CD8-positive, alpha-beta memory T cell (primary cell): ENCODE results near the gene KLC1. TPM values are rescaled to one million over a fixed set of nuclear protein-coding genes. Genes with fewer than 3 reads are reported as not detected.
"Not testable (repeated sequence)": the region's sequence is repeated elsewhere in the genome, so short reads cannot be mapped to it uniquely, and the experiment has no call there.

Source experiments
- CTCF ChIA-PET: fragments of 350-600 bp; sonication (Branson Sonifier 250); formaldehyde crosslinking; loops from one replicate; lab custom pipeline; 2021; ENCODE audit warnings: antibody characterized with exemption; lab: Charles Lee
- POLR2A ChIA-PET: fragments of 350-600 bp; sonication (Branson Sonifier 250); formaldehyde crosslinking; loops from one replicate; lab custom pipeline; 2021; ENCODE audit warnings: antibody characterized with exemption; lab: Charles Lee
- DNase-seq, 5 donors: peaks; one replicate each; pipeline versions ENCODE4 v3.0.0 to v3.0.0-alpha.2; 2020 to 2022; ENCODE audit warnings: mixed read lengths in 1 of 5
- H3K27ac ChIP-seq: one replicate; pipeline ENCODE4 v1.7.0; 2013; ENCODE audit warnings: low read depth, mild to moderate bottlenecking, low read length, moderate library complexity
- H3K27me3 ChIP-seq: 2 replicates; pipeline ENCODE4 v1.7.0; 2013; ENCODE audit warnings: low read length, mild to moderate bottlenecking; ENCODE audit not compliant: insufficient read depth, poor library complexity, severe bottlenecking
- H3K36me3 ChIP-seq: 2 replicates; pipeline ENCODE4 v1.7.0; 2013; ENCODE audit warnings: mild to moderate bottlenecking, low read length, moderate library complexity; ENCODE audit not compliant: insufficient read depth
- H3K4me1 ChIP-seq: 2 replicates; pipeline ENCODE4 v1.7.0; 2013; ENCODE audit warnings: mild to moderate bottlenecking, low read length, moderate library complexity; ENCODE audit not compliant: insufficient read depth
- H3K4me3 ChIP-seq: 2 replicates; pipeline ENCODE4 v1.7.0; 2013; ENCODE audit warnings: mild to moderate bottlenecking, low read length
- H3K9me3 ChIP-seq: 2 replicates; pipeline ENCODE4 v1.7.0; 2013; ENCODE audit warnings: mild to moderate bottlenecking, low read length
- H3K27ac Mint-ChIP-seq, 8 donors: one replicate each; pipeline ENCODE4 v1.8.0; 2020 to 2021; ENCODE audit warnings: mixed read lengths in 8 of 8, mild to moderate bottlenecking in 6 of 8, inconsistent platforms in 3 of 8, moderate library complexity in 3 of 8
- H3K27me3 Mint-ChIP-seq, 2 donors: one replicate each; pipeline ENCODE4 v1.8.0; 2020 to 2021; ENCODE audit warnings: mixed read lengths in 2 of 2, mild to moderate bottlenecking in 1 of 2, moderate library complexity in 1 of 2
- H3K36me3 Mint-ChIP-seq, 3 donors: one replicate each; pipeline ENCODE4 v1.8.0; 2020 to 2021; ENCODE audit warnings: mixed read lengths in 3 of 3, inconsistent platforms in 1 of 3, mild to moderate bottlenecking in 1 of 3
- H3K4me1 Mint-ChIP-seq, 3 donors: one replicate each; pipeline ENCODE4 v1.8.0; 2020 to 2021; ENCODE audit warnings: mixed read lengths in 3 of 3, inconsistent platforms in 1 of 3, mild to moderate bottlenecking in 1 of 3
- H3K4me3 Mint-ChIP-seq, 7 donors: one replicate each; pipeline ENCODE4 v1.8.0; 2020 to 2021; ENCODE audit warnings: mixed read lengths in 7 of 7, mild to moderate bottlenecking in 6 of 7, moderate library complexity in 4 of 7, inconsistent platforms in 2 of 7
- H3K9me3 Mint-ChIP-seq, 5 donors: one replicate each; pipeline ENCODE4 v1.8.0; 2020 to 2022; ENCODE audit warnings: mixed read lengths in 5 of 5, mild to moderate bottlenecking in 3 of 5, moderate library complexity in 2 of 5, inconsistent platforms in 1 of 5
- polyA plus RNA-seq: library from polyadenylated mRNA; unstranded; fragments of 300-500 nt; fragmentation: Illumina TruSeq; gene quantifications from one replicate; pipeline ENCODE4 v1.2.3, GENCODE V29; 2021
- total RNA-seq, 2 experiments: library from RNA; stranded (reverse); gene quantifications; one replicate each; pipeline ENCODE4 v1.2.3, GENCODE V29; 2021

Gene KLC1
- total and polyA plus RNA-seq, 3 experiments from 2014 or later = 92.0 to 143 (median 141) TPM

DNA sequence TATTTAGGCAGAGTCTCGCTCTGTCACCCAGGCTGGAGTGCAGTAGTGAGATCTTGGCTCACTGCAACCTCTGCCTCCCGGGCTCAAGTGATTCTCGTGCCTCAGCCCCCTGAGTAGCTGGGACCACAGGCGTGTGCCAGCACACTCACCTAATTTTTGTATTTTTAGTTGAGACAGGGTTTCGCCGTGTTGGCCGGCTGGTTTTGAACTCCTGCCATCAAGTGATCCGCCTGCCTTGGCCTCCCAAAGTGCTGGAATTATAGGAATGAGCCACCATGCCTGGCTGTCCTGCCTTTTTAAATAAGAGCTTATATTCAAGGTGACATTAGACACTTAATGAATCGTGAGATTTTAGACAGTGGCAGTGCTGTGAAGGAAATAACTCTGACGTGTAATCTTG lies 24.3 kb downstream of the KLC1 start:
- H3K9me3 ChIP-seq, H3K4me3 ChIP-seq, H3K4me1 ChIP-seq, POLR2A ChIA-PET, DNase-seq, H3K27ac ChIP-seq, H3K9me3 Mint-ChIP-seq, H3K27me3 ChIP-seq, H3K27me3 Mint-ChIP-seq: not testable (repeated sequence)
- Mint-ChIP-seq H3K36me3 (peaks cover 4 to 56% (median 6%) of the 10 kb centered on the region in 3 donors), H3K4me3 (peak overlapping the region in 1 of 7 donors; percentile 32), H3K4me1 (peaks cover 24 to 42% (median 25%) of the 10 kb centered on the region in 3 donors), H3K27ac (peak overlapping the region in 1 of 8 donors; percentile 37)
- H3K36me3 ChIP-seq = peaks cover 41% of the 10 kb centered on the region
- CTCF ChIA-PET = interaction anchor here (1.0 kb wide), 1 partner anchor 59 kb away, joined by 3 read pairs; no protein-coding TSS in a partner anchor

DNA sequence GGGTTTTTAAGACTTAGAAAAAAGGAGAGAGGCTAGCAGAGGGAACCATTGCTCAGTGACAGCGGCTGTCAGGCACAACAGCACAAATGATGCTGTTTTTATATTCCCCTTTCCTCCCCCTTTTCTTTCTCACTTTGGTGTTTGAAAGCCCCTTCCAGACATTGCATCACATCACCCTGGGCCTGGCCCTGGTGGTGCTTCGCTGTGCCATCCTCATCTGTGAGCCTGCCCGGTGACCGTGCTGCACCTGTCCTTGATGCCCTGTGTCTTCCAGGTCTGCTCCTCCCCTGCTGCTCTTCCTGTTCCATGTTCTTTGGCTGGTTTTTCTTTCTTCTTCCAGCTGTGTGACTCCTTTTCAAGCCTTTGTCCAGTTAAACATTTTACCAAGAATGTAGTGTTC lies 24.8 kb downstream of the KLC1 start:
- no peaks in the 10 kb centered on the region for H3K9me3 Mint-ChIP-seq
- CTCF ChIA-PET = no interaction called here
- no peak for DNase-seq
- H3K27me3 Mint-ChIP-seq = peaks cover 0 to 2% of the 10 kb centered on the region in 2 donors
- no peak overlapping the region for H3K4me3 Mint-ChIP-seq
- peaks cover 4 to 58% (median 6%) of the 10 kb centered on the region in 3 donors for H3K36me3 Mint-ChIP-seq
- POLR2A ChIA-PET = no interaction called here
- Histone ChIP-seq H3K36me3 (peaks cover 41% of the 10 kb centered on the region), H3K27ac (no peak overlapping the region), H3K9me3 (no peaks in the 10 kb centered on the region), H3K4me3 (no peak overlapping the region), H3K4me1 (no peaks in the 10 kb centered on the region), H3K27me3 (no peaks in the 10 kb centered on the region)
- H3K27ac Mint-ChIP-seq = peak overlapping the region in 4 of 8 donors; percentile 4 to 66 (median 24)
- peaks cover 23 to 40% (median 25%) of the 10 kb centered on the region in 3 donors for H3K4me1 Mint-ChIP-seq

GRCh38 chr14:103654619-103655018 lies 25.6 kb downstream of the KLC1 start:
- Mint-ChIP-seq H3K36me3 (peaks cover 4 to 62% (median 11%) of the 10 kb centered on the region in 3 donors), H3K4me1 (peaks cover 24 to 37% (median 25%) of the 10 kb centered on the region in 3 donors), H3K27me3 (peaks cover 0 to 2% of the 10 kb centered on the region in 2 donors), H3K9me3 (no peaks in the 10 kb centered on the region), H3K27ac (peak overlapping the region in 4 of 8 donors; percentile 37 to 82 (median 68)), H3K4me3 (no peak overlapping the region)
- H3K9me3 ChIP-seq = no peaks in the 10 kb centered on the region
- H3K4me1 ChIP-seq = no peaks in the 10 kb centered on the region
- ChIA-PET POLR2A (no interaction called here), CTCF (no interaction called here)
- no peaks in the 10 kb centered on the region for H3K27me3 ChIP-seq
- no peak overlapping the region for H3K27ac ChIP-seq
- H3K36me3 ChIP-seq = peaks cover 45% of the 10 kb centered on the region
- no peak overlapping the region for H3K4me3 ChIP-seq
- no peak for DNase-seq

DNA sequence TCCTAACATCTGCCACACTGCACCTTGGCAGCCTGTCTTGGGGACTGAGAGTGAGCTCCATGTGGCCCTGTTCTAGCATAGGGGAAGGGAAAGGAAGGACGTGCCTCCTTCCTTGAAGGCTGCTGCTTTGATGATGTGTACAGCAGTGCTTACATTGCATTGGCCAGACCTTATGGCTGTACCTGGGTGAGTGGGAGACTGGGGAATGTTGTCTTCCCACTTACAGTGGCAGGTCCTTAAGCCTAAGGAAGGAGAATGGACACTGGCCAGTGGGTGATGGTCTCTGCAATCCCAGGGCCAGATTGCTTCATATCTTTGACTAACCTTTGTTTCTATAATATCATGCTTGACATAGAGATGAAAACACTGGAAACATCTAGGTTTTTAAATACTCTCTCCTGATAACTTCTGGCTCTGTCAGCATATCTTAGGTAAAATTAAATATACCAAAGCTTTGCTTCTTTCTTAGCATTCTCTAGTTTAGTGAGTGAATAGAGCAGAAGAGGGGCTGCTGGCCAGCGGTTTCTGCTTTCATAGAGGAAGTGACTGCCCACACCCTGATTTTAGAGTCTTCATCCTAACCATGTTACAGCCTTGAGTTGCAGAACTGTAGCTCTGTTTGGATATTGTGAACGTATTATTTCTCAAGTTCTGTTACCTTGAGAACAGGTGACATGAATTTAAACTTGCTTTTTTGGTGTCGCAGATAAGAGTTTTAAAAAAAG lies 27.2 kb downstream of the KLC1 start:
- no peaks in the 10 kb centered on the region for H3K4me1 ChIP-seq
- Mint-ChIP-seq H3K9me3 (no peaks in the 10 kb centered on the region), H3K36me3 (peaks cover 4 to 72% (median 12%) of the 10 kb centered on the region in 3 donors), H3K4me1 (peaks cover 19 to 30% (median 19%) of the 10 kb centered on the region in 3 donors), H3K4me3 (no peak overlapping the region), H3K27me3 (peaks cover 0 to 2% of the 10 kb centered on the region in 2 donors), H3K27ac (peak overlapping the region in 3 of 8 donors; percentile 43 to 68 (median 58))
- peaks cover 52% of the 10 kb centered on the region for H3K36me3 ChIP-seq
- ChIA-PET POLR2A (no interaction called here), CTCF (no interaction called here)
- no peaks in the 10 kb centered on the region for H3K27me3 ChIP-seq
- no peak overlapping the region for H3K4me3 ChIP-seq
- no peak overlapping the region for H3K27ac ChIP-seq
- H3K9me3 ChIP-seq = no peaks in the 10 kb centered on the region
- no peak for DNase-seq

DNA sequence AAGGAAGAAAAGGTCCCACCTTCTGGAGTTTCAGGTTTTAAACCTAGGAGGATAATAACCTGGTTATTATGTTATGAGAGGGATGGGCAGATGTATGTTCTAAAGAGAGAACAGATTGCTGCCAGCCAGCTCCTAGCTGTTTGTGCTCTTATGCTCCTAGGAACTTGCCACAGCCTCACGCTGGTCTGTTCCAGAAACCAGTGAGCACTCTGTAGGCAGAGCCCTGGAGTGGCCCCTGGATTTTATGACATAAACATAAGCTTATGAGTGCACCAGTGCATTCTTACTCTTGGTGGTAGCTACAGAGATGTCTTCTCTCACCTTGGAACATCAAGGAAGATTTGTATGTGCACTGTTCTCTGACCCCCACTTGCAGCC lies 27.7 kb downstream of the KLC1 start:
- no peak for DNase-seq
- H3K27ac ChIP-seq = no peak overlapping the region
- POLR2A ChIA-PET = no interaction called here
- H3K27me3 ChIP-seq = no peaks in the 10 kb centered on the region
- no peaks in the 10 kb centered on the region for H3K4me1 ChIP-seq
- peaks cover 57% of the 10 kb centered on the region for H3K36me3 ChIP-seq
- CTCF ChIA-PET = no interaction called here
- H3K4me3 Mint-ChIP-seq = no peak overlapping the region
- H3K9me3 ChIP-seq = no peaks in the 10 kb centered on the region
- no peaks in the 10 kb centered on the region for H3K9me3 Mint-ChIP-seq
- H3K4me1 Mint-ChIP-seq = peaks cover 16 to 25% (median 18%) of the 10 kb centered on the region in 3 donors
- no peak overlapping the region for H3K27ac Mint-ChIP-seq
- no peak overlapping the region for H3K4me3 ChIP-seq
- H3K27me3 Mint-ChIP-seq = peaks cover 0 to 2% of the 10 kb centered on the region in 2 donors
- peaks cover 4 to 77% (median 12%) of the 10 kb centered on the region in 3 donors for H3K36me3 Mint-ChIP-seq

DNA sequence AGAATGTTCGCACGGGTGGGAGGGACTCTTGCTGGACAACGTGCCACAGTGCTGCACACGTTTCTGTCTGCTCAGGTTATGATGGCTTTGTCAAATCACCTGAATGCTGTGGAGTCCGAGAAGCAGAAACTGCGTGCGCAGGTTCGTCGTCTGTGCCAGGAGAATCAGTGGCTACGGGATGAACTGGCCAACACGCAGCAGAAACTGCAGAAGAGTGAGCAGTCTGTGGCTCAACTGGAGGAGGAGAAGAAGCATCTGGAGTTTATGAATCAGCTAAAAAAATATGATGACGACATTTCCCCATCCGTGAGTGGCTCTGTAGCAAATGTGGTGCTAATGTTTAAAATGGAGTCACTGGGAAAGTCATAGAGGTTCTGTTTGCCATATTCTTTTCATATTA lies 28.5 kb downstream of the KLC1 start:
- peak overlapping the region in 1 of 8 donors; percentile 19 for H3K27ac Mint-ChIP-seq
- H3K27me3 Mint-ChIP-seq = peaks cover 0 to 2% of the 10 kb centered on the region in 2 donors
- H3K4me3 Mint-ChIP-seq = no peak overlapping the region
- no peaks in the 10 kb centered on the region for H3K9me3 Mint-ChIP-seq
- Histone ChIP-seq H3K4me3 (no peak overlapping the region), H3K36me3 (peaks cover 64% of the 10 kb centered on the region), H3K4me1 (no peaks in the 10 kb centered on the region), H3K27ac (no peak overlapping the region), H3K9me3 (no peaks in the 10 kb centered on the region), H3K27me3 (no peaks in the 10 kb centered on the region)
- H3K4me1 Mint-ChIP-seq = peaks cover 10 to 18% (median 11%) of the 10 kb centered on the region in 3 donors
- ChIA-PET CTCF (no interaction called here), POLR2A (no interaction called here)
- H3K36me3 Mint-ChIP-seq = peaks cover 4 to 80% (median 12%) of the 10 kb centered on the region in 3 donors
- DNase-seq = no peak

- Histone ChIP-seq H3K27me3 (no peaks in the 10 kb centered on the region), H3K9me3 (no peaks in the 10 kb centered on the region), H3K4me3 (no peak overlapping the region), H3K36me3 (peaks cover 58% of the 10 kb centered on the region), H3K4me1 (no peaks in the 10 kb centered on the region), H3K27ac (no peak overlapping the region)
- Mint-ChIP-seq H3K4me3 (no peak overlapping the region), H3K9me3 (no peaks in the 10 kb centered on the region), H3K36me3 (peaks cover under 1 to 85% (median 9%) of the 10 kb centered on the region in 3 donors), H3K27me3 (no peaks in the 10 kb centered on the region), H3K4me1 (peaks cover 0 to 6% (median 3%) of the 10 kb centered on the region in 3 donors), H3K27ac (peak overlapping the region in 1 of 8 donors; percentile 50)
- ChIA-PET CTCF (no interaction called here), POLR2A (no interaction called here)
- no peak for DNase-seq
These were observed 30.6 kb downstream of the KLC1 start for GRCh38 chr14:103659631-103660030.

DNA sequence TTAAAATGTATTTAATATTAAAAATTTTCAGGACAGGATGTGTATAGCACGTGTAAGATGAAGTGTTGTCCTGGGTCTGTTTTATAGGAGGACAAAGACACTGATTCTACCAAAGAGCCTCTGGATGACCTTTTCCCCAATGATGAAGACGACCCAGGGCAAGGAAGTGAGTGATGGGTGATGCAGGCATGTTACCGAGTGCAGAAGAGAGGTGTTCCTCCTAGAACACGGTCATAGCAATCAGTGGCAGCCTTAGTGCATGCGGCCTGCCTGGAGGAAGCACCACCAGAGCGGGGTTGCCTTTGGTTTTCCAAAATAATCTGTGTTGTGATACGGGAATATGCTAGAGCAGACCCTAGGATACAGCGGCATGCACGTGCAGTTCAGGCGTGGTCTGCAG lies 33.0 kb downstream of the KLC1 start:
- no peaks in the 10 kb centered on the region for H3K9me3 ChIP-seq
- H3K27me3 ChIP-seq = no peaks in the 10 kb centered on the region
- H3K4me3 ChIP-seq = no peak overlapping the region
- Mint-ChIP-seq H3K27ac (peak overlapping the region in 2 of 8 donors; percentile 12 to 87), H3K9me3 (no peaks in the 10 kb centered on the region), H3K27me3 (no peaks in the 10 kb centered on the region), H3K4me1 (peaks cover 0 to 5% (median 3%) of the 10 kb centered on the region in 3 donors), H3K36me3 (peaks cover 0 to 77% (median 6%) of the 10 kb centered on the region in 3 donors), H3K4me3 (no peak overlapping the region)
- POLR2A ChIA-PET = no interaction called here
- DNase-seq = no peak
- peaks cover 37% of the 10 kb centered on the region for H3K36me3 ChIP-seq
- H3K4me1 ChIP-seq = no peaks in the 10 kb centered on the region
- no peak overlapping the region for H3K27ac ChIP-seq
- CTCF ChIA-PET = no interaction called here
